Bronchial epithelial cell (primary cell): Measurements from ENCODE around the gene NCBP1. TPM values are rescaled to one million over a fixed set of nuclear protein-coding genes. Genes with fewer than 3 reads are reported as not detected.
"Not testable (repeated sequence)": the region's sequence is repeated elsewhere in the genome, so short reads cannot be mapped to it uniquely, and the experiment has no call there.

Experiments
- DNase-seq: peaks from one replicate; pipeline ENCODE4 v3.0.0-alpha.2; 2010; ENCODE audit warnings: low read depth
- FAIRE-seq: peaks from 2 replicates; lab custom pipeline; 2011; peaks lifted over from hg19 to GRCh38; lab: Jason Lieb, UNC
- H3K27me3 ChIP-seq: 2 replicates; pipeline ENCODE4 v1.5.1; 2011; ENCODE audit warnings: low read length; ENCODE audit not compliant: control insufficient read depth, insufficient read depth
- H3K36me3 ChIP-seq: 2 replicates; pipeline ENCODE4 v1.5.1; 2011; ENCODE audit warnings: low read length; ENCODE audit not compliant: control insufficient read depth, insufficient read depth
- H3K4me3 ChIP-seq: 2 replicates; pipeline ENCODE4 v1.5.1; 2011; ENCODE audit warnings: mild to moderate bottlenecking, low read depth, low read length, control low read depth
- CTCF ChIP-seq: IDR thresholded peaks from 2 replicates; pipeline ENCODE4 v1.5.1; 2011; ENCODE audit warnings: mild to moderate bottlenecking, moderate library complexity, low read length, control low read depth, inconsistent platforms; ENCODE audit not compliant: insufficient read depth, severe bottlenecking
- total RNA-seq: library from RNA; depleted of rRNA; stranded (reverse); fragments of >200 nt; gene quantifications from 2 replicates; pipeline ENCODE4 v1.2.1, GENCODE V29; 2014

The NCBP1 gene
- total RNA-seq, 1 donor from 2014 or later = 25.0 TPM

GRCh38 chr9:97698865-97699264 is 65.2 kb downstream of the NCBP1 start:
- no peak for DNase-seq
- TF ChIP-seq CTCF = no peak
- Histone ChIP-seq H3K27me3 (no peaks in the 10 kb centered on the region), H3K36me3 (no peaks in the 10 kb centered on the region), H3K4me3 (no peak overlapping the region)
- no peak for FAIRE-seq

GRCh38 chr9:97699281-97699680 is 65.7 kb downstream of the NCBP1 start:
- H3K36me3 ChIP-seq, H3K27me3 ChIP-seq, FAIRE-seq, DNase-seq, H3K4me3 ChIP-seq: not testable (repeated sequence)

GRCh38 chr9:97699824-97700223 is 66.2 kb downstream of the NCBP1 start:
- not testable (repeated sequence) for H3K36me3 ChIP-seq, DNase-seq, FAIRE-seq, H3K4me3 ChIP-seq, H3K27me3 ChIP-seq

- H3K4me3 ChIP-seq = no peak overlapping the region
These were observed 70.1 kb downstream of the NCBP1 start for GRCh38 chr9:97703437-97704344.

GRCh38 chr9:97704345-97704677 is 70.7 kb downstream of the NCBP1 start:
- Histone ChIP-seq H3K27me3 (no peaks in the 10 kb centered on the region), H3K36me3 (no peaks in the 10 kb centered on the region), H3K4me3 (no peak overlapping the region)
- no peak for FAIRE-seq
- TF ChIP-seq CTCF = no peak
- no peak for DNase-seq

More at GRCh38 chr9:97703437-97704344, 70.1 kb downstream of the NCBP1 start:
- FAIRE-seq = no peak
- Histone ChIP-seq H3K27me3 (no peaks in the 10 kb centered on the region), H3K36me3 (no peaks in the 10 kb centered on the region)
- no peak for TF ChIP-seq CTCF
- peak; percentile 90 for DNase-seq

GRCh38 chr9:97704851-97705250 is 71.2 kb downstream of the NCBP1 start:
- H3K4me3 ChIP-seq = no peak overlapping the region
- H3K27me3 ChIP-seq = no peaks in the 10 kb centered on the region
- no peaks in the 10 kb centered on the region for H3K36me3 ChIP-seq
- no peak for TF ChIP-seq CTCF
- no peak for FAIRE-seq
- peak; percentile 62 for DNase-seq

GRCh38 chr9:97705354-97705950 is 71.8 kb downstream of the NCBP1 start:
- H3K27me3 ChIP-seq = no peaks in the 10 kb centered on the region
- no peak overlapping the region for H3K4me3 ChIP-seq
- no peak for TF ChIP-seq CTCF
- no peak for FAIRE-seq
- H3K36me3 ChIP-seq = no peaks in the 10 kb centered on the region
- no peak for DNase-seq
